GM18499 (cell line): ENCODE measurements around the gene LYPD8.
"Not testable (repeated sequence)": the region's sequence is repeated elsewhere in the genome, so short reads cannot be mapped to it uniquely, and the experiment has no call there.

Experiments used
- ATAC-seq: cut with Tn5 transposase; IDR thresholded peaks from one replicate; pipeline ENCODE4 v1.9.1; 2021; ENCODE audit warnings: moderate number of reproducible peaks; ENCODE audit not compliant: insufficient read depth, unreplicated experiment

LYPD8 gene

DNA sequence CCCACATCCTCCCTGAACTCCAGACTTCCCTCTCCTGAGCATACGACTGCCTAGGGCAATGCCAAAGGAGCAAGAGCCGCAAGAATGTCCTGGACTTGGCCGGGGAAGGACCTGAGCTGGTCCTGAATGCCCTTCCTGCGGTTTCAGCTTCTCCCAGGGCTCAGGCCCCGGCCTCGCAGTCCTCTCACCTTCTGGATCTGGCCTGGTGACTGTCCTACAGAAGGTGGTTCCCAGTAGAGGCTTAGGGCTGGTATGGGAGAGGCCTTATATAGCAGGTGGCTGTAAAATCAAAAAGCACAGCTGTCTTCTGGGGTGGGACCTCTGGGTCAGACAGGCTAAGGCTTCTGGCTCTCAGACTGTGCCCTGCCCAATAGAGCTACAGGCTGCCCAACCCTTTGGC, at the start of gene LYPD8:
TSS of gene LYPD8 (minus strand) at position 243 of the 400 bp plus-strand sequence. CDS start 4,678 bp downstream, outside the sequence.
- ATAC-seq, result no peak

GRCh38 chr1:248804771-248805681, 49.5 kb upstream of the LYPD8 start:
- ATAC-seq, result peak; percentile 90

DNA sequence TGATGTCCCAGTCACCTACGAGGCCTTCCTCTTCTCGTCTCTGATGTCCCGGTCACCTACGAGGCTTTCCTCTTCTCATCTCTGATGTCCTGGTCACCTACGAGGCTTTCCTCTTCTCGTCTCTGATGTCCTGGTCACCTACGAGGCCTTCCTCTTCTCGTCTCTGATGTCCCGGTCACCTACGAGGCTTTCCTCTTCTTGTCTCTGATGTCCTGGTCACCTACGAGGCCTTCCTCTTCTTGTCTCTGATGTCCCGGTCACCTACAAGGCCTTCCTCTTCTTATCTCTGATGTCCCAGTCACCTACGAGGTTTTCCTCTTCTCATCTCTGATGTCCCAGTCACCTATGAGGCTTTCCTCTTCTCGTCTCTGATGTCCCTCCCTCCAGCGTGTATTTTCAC, 47.9 kb upstream of the LYPD8 start:
- not testable (repeated sequence) for ATAC-seq

DNA sequence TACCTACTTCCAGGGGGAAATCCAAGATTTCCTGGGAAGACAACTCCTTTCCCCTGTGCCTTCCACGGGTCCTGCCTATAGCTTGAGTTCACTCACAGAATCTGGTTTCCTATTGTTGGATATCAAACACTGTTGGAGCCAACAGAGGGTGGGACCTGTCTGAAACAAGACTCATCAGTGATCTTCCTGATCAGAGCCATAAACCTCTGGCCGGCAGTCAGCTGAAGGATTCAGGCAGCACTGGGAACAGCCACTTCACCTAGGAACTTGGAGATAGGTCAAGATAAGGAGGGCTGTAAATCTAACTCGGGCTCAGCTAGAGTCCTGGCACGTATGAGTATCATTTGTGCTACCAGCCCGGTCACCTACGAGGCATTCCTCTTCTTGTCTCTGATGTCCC, 46.9 kb upstream of the LYPD8 start:
- no peak for ATAC-seq

GRCh38 chr1:248800459-248800858, 44.9 kb upstream of the LYPD8 start:
- no peak for ATAC-seq

DNA sequence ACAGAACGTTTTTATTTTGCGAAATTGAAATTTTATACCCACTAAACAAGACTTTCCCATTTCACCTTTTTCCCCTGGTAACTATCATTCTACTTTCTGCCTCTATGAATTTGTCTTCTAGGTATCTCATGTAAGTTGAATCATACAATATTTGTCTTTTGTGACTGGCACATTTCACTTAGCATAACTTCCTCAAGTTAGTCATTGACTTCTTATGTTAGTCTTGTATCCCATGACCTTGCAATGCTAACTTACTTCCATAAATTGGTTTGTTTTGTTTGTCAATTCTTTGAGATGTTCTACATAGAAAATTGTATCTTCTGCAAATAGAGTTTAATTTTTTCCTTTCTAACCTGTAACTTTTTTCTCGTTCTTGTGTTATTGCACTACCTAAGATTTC, 43.2 kb upstream of the LYPD8 start:
- ATAC-seq, result no peak

GRCh38 chr1:248794663-248795062, 39.1 kb upstream of the LYPD8 start:
- ATAC-seq, result not testable (repeated sequence)

DNA sequence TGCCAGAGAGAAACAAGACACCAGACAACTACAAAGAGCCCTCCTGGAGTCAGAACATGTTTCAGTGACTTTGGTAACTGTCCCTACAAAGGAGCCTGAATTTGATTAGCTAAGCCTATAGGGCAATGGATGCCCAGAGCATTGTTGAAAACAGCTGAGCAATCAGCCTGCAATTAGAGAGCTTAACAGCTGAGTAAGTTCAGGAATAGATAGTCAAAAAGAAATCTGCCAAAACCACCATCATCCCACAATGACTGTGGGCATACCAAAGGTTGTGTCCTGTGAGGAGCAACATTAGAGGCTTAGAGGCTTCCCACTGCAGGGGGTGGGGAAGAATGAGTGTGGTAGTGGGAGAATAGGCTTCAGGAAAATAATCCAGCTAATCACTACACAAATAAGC, 38.0 kb upstream of the LYPD8 start:
- peak; percentile 94 for ATAC-seq

GRCh38 chr1:248792342-248792741, 36.8 kb upstream of the LYPD8 start:
- no peak for ATAC-seq

DNA sequence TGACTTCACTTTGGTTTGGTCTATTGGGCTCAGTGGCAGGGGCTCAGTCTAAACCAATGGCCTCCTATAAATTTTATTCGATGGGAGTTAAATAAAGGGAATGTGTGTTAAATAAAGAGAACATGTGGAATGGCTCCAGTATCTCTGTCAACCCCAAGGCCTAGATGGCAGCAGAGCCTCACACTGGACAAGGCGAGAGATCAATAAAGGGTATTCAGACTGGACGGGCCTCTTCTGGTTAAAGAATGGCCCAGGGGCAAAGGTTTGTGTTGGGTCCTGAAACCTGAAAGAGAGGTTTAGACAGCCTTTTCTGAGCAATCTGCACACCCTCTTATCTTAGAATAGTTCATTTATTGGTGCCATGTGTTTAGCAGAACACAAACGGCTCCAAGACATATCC, 35.5 kb upstream of the LYPD8 start:
- no peak for ATAC-seq

DNA sequence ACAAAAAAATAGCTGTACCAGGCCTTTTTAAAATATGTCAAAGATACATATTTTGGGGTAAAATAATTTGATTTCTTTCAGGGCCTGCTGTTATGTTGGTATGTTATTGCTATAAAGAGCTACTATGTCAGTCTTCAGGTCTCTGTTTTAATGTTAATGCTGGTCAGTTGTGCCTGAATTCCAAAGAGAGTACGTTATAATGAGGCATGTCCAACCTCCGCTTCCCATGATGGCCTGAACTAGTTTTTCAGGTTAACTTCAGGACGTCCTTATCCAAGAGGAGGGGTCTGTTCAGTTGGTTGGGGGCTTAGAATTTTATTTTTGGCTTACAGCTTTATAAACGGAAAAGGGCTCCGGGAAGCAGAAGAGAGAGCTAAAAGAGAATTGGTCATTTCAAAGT, 34.9 kb upstream of the LYPD8 start:
- no peak for ATAC-seq

DNA sequence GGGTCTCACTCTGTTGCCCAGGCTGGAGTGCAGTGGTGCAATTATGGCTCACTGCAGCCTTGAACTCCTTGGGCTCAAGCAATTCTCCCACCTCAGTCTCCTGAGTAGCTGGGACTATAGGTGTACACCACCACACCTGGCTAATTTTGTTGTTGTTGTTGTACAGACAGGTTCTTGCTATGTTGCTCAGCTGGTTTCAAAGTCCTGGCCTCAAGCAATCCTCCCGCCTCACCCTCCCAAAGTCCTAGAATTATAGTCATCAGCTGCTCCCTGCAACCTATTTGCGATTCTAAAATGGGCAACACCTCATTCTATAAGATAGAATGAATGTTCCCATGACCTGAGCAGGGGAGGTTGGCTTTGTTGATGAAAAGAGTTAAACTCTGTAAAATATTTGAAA, 33.8 kb upstream of the LYPD8 start:
- not testable (repeated sequence) for ATAC-seq

DNA sequence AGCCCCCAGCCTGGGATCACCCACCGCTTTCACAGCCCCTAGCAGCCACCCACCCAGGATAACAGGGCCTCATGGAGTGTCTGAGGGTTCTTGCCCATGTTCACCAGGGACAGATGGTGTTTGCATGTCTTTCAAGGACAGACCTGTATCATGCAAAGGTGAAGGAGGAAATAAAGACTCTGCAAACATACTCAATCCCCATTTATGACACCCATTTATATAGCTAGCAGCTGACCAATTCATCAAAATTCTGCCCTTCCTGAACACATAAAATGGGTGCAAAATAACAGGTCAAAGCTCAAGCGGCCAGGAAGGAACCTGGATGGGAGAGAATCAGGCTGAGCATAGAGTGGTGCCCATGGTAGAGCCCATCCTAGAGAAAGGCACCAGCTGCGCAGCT, 32.8 kb upstream of the LYPD8 start:
- no peak for ATAC-seq

GRCh38 chr1:248787430-248787829, 31.9 kb upstream of the LYPD8 start:
- no peak for ATAC-seq

- ATAC-seq, result peak; percentile 79
These were observed 30.6 kb upstream of the LYPD8 start for GRCh38 chr1:248786156-248786555.

DNA sequence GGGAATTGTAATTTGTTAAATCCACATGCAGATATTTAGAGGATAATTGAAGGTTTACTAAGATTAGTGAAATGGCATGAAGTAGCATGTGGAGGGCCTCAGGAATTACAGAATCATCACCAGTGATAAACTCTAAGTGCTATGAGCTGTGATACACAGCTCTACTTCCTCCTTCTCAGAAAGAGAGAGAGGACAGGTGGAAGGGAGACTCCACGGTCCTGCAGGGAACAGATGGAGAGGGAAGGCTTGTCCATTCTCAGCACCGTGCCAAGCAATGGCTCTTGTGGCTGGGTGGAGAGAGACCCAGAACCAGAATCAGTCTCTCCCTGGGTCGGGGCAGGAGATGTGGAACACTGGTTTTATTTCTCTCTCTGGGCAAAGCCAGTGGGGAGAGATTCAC, 27.8 kb upstream of the LYPD8 start:
- ATAC-seq, result no peak

DNA sequence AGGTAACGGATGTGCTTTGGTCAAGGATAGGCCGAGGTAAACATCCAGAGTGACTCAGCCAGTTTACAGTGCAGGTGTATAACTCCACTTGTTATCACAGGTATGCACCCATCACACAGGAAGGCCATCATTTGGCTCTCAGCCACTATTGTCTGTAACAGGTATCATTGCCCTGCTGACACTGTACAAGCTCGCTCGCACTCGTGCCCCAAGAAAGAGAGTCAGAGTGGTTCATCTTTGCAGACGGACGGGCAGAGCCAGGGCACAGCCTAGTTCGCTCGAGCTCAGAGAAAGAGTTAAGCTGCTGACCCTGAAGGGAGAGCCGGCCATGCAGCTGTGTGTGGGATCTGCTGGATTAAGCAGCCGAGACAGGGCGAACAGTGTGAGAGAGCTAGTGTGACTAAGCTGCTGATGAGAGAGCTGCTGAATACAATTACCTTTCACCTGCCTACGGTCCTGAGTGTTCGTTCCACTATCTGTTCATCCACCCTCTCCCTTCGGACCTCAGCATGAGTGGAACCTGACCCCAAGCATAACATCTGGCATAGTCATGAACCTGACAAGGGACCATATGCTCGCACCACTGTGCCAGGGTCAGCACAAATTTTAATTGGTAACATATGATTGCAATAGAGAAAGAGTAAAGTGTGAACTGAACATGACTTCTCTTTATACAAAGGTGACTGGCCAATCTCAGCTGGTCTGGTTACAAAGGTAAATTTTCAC, 27.0 kb upstream of the LYPD8 start:
- no peak for ATAC-seq

GRCh38 chr1:248779350-248779749, 23.8 kb upstream of the LYPD8 start:
- no peak for ATAC-seq

DNA sequence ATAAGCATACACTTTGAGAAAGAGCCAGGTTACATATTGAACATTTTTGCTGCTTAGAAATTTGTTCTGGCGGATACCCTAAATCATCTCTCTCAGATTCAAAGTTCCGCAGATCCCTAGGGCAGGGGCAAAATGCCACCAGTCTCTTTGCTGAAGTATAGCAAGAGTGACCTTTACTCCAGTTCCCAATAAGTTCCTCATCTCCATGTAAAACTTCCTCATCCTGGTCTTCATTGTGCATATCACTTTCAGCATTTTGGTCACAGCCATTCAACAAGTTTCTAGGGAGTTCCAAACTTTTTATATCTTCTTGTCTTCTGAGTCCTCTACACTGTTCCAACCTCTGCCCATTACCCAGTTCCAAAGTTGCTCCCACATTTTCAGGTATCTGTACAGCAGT, 23.3 kb upstream of the LYPD8 start:
- ATAC-seq, result no peak

DNA sequence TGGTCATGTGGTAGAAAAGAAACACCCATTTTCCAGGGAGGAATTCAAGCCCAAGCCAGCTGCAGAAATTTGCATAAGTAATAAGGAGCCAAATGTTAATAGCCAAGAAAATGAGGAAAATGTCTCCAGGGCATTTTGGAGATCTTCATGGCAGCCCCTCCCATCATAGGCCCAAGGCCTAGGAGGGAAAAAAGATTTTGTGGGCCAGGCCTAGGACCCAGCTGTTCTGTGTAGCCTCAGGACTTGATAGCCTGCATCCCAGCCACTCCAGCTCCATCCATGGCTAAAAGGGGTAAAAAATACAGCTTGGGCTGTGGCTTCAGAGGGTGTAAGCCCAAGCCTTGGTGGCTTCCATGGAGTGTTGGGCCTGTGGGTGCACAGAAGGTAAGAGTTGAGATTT, 21.4 kb upstream of the LYPD8 start:
- ATAC-seq, result no peak

DNA sequence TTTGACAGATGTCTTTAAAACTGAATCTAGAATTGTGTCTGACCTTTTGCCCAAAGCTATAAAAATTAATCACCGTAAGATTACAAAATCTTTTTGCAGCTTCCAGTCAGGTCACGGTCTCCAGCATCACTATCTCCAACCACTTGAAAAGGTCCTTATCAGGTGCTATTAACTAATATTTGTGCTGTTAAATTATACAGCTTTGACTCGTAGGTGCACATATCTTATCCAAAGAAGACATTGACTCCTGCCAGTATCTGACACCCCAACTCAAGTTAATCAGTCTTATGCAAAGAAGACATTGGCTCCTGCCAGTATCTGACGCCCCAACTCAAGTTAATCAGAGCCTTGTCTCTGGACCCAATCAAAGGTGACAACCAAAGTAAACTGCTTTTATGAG, 19.9 kb upstream of the LYPD8 start:
- ATAC-seq, result no peak

GRCh38 chr1:248759644-248760043, 4.1 kb upstream of the LYPD8 start:
- ATAC-seq, result no peak
